GM23248 (cell line): ENCODE data around the gene MRPL33.

Experiments
- EZH2 ChIP-seq: fragments of 200-600 bp; sonication (generic); IDR thresholded peaks from 2 replicates; pipeline ENCODE4 v1.6.1; 2018; ENCODE audit warnings: antibody characterized with exemption, mild to moderate bottlenecking; ENCODE audit not compliant: insufficient read depth, poor library complexity, severe bottlenecking
- EZH2phosphoT487 ChIP-seq: fragments of 200-600 bp; sonication (generic); IDR thresholded peaks from 2 replicates; pipeline ENCODE4 v1.6.1; 2018; ENCODE audit warnings: antibody characterized with exemption, moderate library complexity, mild to moderate bottlenecking, low read depth; ENCODE audit not compliant: insufficient read depth

- no peak for TF ChIP-seq EZH2phosphoT487
- no peak for TF ChIP-seq EZH2
Observed at GRCh38 chr2:27781496-27781895, 10.0 kb downstream of the MRPL33 start.
